Measurements from ENCODE around the gene SCNM1. TPM values are rescaled to one million over a fixed set of nuclear protein-coding genes. Genes with fewer than 3 reads are reported as not detected.
"Not testable (repeated sequence)": the region's sequence is repeated elsewhere in the genome, so short reads cannot be mapped to it uniquely, and the experiment has no call there.

SCNM1 gene
- polyA plus RNA-seq, 1 experiment: 24.9 TPM

- Histone ChIP-seq H3K27ac (ENCODE audit: low read depth, low read length) (peak overlapping the region; percentile 39), H3K9me3 (ENCODE audit: control insufficient read depth, insufficient read depth, low read length) (no peaks in the 10 kb centered on the region), H3K27me3 (ENCODE audit: control insufficient read depth, insufficient read depth, low read length) (no peaks in the 10 kb centered on the region), H3K4me3 (ENCODE audit: low read depth, low read length) (no peak overlapping the region)
- no peak for TF ChIP-seq CTCF (IDR thresholded peaks at IDR 0.05; ENCODE audit: low read depth, low read length)
- no peak for DNase-seq (ENCODE audit: low read depth, low spot score)
- ChIA-PET CTCF (interaction anchor here (0.7 to 2.4 kb wide), 12 partner anchors 8 to 77 kb away, joined by 3 to 19 read pairs (median 5); partner anchors contain the start of gene VPS72), POLR2A (interaction anchor here (0.7 kb wide), 1 partner anchor 15 kb away, joined by 4 read pairs; the partner anchor contains the start of gene VPS72)
These were observed 9.2 kb downstream of the SCNM1 start for GRCh38 chr1:151175041-151175741.

- no peaks in the 10 kb centered on the region for H3K27me3 ChIP-seq (ENCODE audit: control insufficient read depth, insufficient read depth, low read length)
- peak within 1 kb of the TSS; percentile 39 for H3K27ac ChIP-seq (ENCODE audit: low read depth, low read length)
- no peaks in the 10 kb centered on the region for H3K9me3 ChIP-seq (ENCODE audit: control insufficient read depth, insufficient read depth, low read length)
- H3K4me3 ChIP-seq (ENCODE audit: low read depth, low read length): no peak within 1 kb of the TSS
- ChIA-PET POLR2A (interaction anchor here (0.7 kb wide), 2 partner anchors 14 to 76 kb away, joined by 3 to 4 read pairs; partner anchors contain the start of gene VPS72), CTCF (interaction anchor here (0.6 to 2.4 kb wide), 12 partner anchors 8 to 182 kb away, joined by 3 to 19 read pairs (median 5); partner anchors contain the start of gene VPS72)
- no peak for DNase-seq (ENCODE audit: low read depth, low spot score)
- TF ChIP-seq CTCF (IDR thresholded peaks at IDR 0.05; ENCODE audit: low read depth, low read length): peak; percentile 75
These were observed 9.9 kb downstream of the SCNM1 start, which contains the start of gene TMOD4 for GRCh38 chr1:151175863-151176262. Gene TMOD4 (minus strand): TSS chr1:151175981. CDS start chr1:151174875, 1,106 bp downstream.

GRCh38 chr1:151176514-151177045 lies 10.6 kb downstream of the SCNM1 start:
- no peaks in the 10 kb centered on the region for H3K9me3 ChIP-seq (ENCODE audit: control insufficient read depth, insufficient read depth, low read length)
- TF ChIP-seq CTCF (IDR thresholded peaks at IDR 0.05; ENCODE audit: low read depth, low read length): no peak
- POLR2A ChIA-PET: interaction anchor here (0.7 kb wide), 1 partner anchor 76 kb away, joined by 3 read pairs; no protein-coding TSS in a partner anchor
- DNase-seq (ENCODE audit: low read depth, low spot score): no peak
- CTCF ChIA-PET: interaction anchor here (0.6 to 2.7 kb wide), 11 partner anchors 9 to 183 kb away, joined by 3 to 19 read pairs (median 6); partner anchors contain the start of genes LYSMD1, SCNM1 and VPS72
- H3K27me3 ChIP-seq (ENCODE audit: control insufficient read depth, insufficient read depth, low read length): no peaks in the 10 kb centered on the region
- H3K27ac ChIP-seq (ENCODE audit: low read depth, low read length): no peak overlapping the region
- H3K4me3 ChIP-seq (ENCODE audit: low read depth, low read length): no peak overlapping the region

- TF ChIP-seq CTCF (IDR thresholded peaks at IDR 0.05; ENCODE audit: low read depth, low read length): no peak
- no peak overlapping the region for H3K27ac ChIP-seq (ENCODE audit: low read depth, low read length)
- ChIA-PET CTCF (interaction anchor here (1.7 kb wide), 1 partner anchor 9 kb away, joined by 6 read pairs; the partner anchor contains the start of gene TMOD4), POLR2A (no interaction called here)
- H3K27me3 ChIP-seq (ENCODE audit: control insufficient read depth, insufficient read depth, low read length): no peaks in the 10 kb centered on the region
- H3K4me3 ChIP-seq (ENCODE audit: low read depth, low read length): no peak overlapping the region
- H3K9me3 ChIP-seq (ENCODE audit: control insufficient read depth, insufficient read depth, low read length): no peaks in the 10 kb centered on the region
- no peak for DNase-seq (ENCODE audit: low read depth, low spot score)
These were observed 18.3 kb downstream of the SCNM1 start for GRCh38 chr1:151184211-151184610.

- no peak for TF ChIP-seq CTCF (IDR thresholded peaks at IDR 0.05; ENCODE audit: low read depth, low read length)
- no peak for DNase-seq (ENCODE audit: low read depth, low spot score)
- H3K4me3 ChIP-seq (ENCODE audit: low read depth, low read length): no peak overlapping the region
- CTCF ChIA-PET: interaction anchor here (1.6 to 3.4 kb wide), 2 partner anchors 11 to 87 kb away, joined by 5 to 13 read pairs; partner anchors contain the start of gene TMOD4
- no peaks in the 10 kb centered on the region for H3K9me3 ChIP-seq (ENCODE audit: control insufficient read depth, insufficient read depth, low read length)
- no peaks in the 10 kb centered on the region for H3K27me3 ChIP-seq (ENCODE audit: control insufficient read depth, insufficient read depth, low read length)
- H3K27ac ChIP-seq (ENCODE audit: low read depth, low read length): no peak overlapping the region
- POLR2A ChIA-PET: no interaction called here
These were observed 21.3 kb downstream of the SCNM1 start for GRCh38 chr1:151187205-151187604.

DNA sequence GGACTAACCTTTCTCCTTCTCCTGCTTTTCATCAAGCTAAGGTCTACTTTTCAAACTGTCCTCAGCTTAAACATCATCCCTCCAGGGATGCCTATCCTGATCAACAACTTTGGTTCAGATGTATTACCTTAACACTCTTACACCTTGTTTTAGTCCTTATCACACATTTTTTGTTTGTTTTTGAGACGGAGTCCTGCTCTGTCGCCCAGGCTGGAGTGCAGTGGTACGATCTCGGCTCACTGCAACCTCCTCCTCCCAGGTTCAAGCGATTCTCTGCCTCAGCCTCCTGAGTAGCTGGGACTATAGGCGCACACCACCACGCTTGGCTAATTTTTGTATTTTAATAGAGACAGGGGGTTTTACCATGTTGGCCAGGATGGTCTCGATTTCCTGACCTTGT lies 22.7 kb downstream of the SCNM1 start:
- not testable (repeated sequence) for DNase-seq (ENCODE audit: low read depth, low spot score); H3K27me3 ChIP-seq (ENCODE audit: control insufficient read depth, insufficient read depth, low read length); H3K9me3 ChIP-seq (ENCODE audit: control insufficient read depth, insufficient read depth, low read length); H3K27ac ChIP-seq (ENCODE audit: low read depth, low read length)
- CTCF ChIA-PET: interaction anchor here (1.6 to 3.4 kb wide), 3 partner anchors 12 to 93 kb away, joined by 5 to 13 read pairs (median 6); partner anchors contain the start of gene TMOD4
- peak overlapping the region; percentile 84 for H3K4me3 ChIP-seq (ENCODE audit: low read depth, low read length)
- POLR2A ChIA-PET: interaction anchor here (1.2 kb wide), 1 partner anchor 117 kb away, joined by 4 read pairs; no protein-coding TSS in a partner anchor

All from AG04450 (cell line).